GM12874 (cell line): ENCODE data around the gene DNLZ.

Source experiments
- TF ChIP-seq, protein P1 (sequence below): IDR thresholded peaks from 2 replicates; pipeline ENCODE4 v1.5.1; 2011; ENCODE audit warnings: low read depth, mild to moderate bottlenecking, control low read depth, low read length, moderate library complexity; ENCODE audit not compliant: insufficient read depth

DNLZ gene

DNA sequence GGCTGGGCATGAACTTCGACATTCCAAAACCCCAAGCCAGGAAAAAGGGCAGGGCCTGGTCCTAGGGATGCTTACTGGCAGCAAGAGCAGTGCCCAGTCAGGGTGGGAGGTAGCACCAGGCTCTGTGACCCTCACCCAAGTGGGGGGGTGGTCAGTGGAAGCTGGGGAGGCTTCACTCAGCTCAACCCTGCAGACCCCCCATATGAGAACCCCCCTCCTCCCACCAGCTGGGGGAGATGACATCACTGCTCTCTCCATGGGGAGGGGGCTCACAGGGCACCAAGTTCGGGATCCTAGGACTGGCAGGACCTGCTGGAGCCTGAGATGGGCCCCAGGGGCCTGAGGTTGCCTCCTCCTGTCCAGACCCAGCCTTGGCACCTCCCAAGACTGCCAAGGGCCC lies 4.7 kb downstream of the DNLZ start:
- TF ChIP-seq, protein P1, sequence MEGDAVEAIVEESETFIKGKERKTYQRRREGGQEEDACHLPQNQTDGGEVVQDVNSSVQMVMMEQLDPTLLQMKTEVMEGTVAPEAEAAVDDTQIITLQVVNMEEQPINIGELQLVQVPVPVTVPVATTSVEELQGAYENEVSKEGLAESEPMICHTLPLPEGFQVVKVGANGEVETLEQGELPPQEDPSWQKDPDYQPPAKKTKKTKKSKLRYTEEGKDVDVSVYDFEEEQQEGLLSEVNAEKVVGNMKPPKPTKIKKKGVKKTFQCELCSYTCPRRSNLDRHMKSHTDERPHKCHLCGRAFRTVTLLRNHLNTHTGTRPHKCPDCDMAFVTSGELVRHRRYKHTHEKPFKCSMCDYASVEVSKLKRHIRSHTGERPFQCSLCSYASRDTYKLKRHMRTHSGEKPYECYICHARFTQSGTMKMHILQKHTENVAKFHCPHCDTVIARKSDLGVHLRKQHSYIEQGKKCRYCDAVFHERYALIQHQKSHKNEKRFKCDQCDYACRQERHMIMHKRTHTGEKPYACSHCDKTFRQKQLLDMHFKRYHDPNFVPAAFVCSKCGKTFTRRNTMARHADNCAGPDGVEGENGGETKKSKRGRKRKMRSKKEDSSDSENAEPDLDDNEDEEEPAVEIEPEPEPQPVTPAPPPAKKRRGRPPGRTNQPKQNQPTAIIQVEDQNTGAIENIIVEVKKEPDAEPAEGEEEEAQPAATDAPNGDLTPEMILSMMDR: no peak

- TF ChIP-seq, protein P1: no peak
Observed at GRCh38 chr9:136358016-136358415, 5.5 kb downstream of the DNLZ start.

DNA sequence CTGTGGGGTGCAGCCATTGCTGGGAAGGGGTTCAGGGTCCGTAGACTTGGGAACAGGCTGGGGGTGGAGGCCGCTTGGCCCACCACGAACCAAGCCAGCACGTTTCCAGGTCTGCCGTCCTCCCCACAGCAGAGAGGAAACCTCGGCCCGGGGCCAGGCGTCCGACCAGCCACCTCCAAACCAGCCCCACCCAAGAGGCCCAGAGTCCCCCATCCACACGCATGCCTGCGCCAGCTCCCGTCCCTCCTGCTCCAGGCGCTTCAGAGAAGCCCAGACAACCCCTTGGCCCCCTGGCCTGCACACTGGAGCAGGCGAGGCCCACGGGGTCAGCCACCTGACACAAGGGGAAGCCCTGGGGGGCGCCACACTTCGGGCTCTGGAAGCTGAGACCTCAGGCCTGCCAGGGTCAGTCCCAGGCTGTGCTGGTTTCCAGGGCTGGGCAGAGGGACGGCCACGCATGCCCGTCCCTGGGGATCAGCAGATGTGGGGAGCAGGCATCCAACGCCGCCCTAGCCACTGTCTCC lies 6.3 kb downstream of the DNLZ start:
- TF ChIP-seq, protein P1: no peak

DNA sequence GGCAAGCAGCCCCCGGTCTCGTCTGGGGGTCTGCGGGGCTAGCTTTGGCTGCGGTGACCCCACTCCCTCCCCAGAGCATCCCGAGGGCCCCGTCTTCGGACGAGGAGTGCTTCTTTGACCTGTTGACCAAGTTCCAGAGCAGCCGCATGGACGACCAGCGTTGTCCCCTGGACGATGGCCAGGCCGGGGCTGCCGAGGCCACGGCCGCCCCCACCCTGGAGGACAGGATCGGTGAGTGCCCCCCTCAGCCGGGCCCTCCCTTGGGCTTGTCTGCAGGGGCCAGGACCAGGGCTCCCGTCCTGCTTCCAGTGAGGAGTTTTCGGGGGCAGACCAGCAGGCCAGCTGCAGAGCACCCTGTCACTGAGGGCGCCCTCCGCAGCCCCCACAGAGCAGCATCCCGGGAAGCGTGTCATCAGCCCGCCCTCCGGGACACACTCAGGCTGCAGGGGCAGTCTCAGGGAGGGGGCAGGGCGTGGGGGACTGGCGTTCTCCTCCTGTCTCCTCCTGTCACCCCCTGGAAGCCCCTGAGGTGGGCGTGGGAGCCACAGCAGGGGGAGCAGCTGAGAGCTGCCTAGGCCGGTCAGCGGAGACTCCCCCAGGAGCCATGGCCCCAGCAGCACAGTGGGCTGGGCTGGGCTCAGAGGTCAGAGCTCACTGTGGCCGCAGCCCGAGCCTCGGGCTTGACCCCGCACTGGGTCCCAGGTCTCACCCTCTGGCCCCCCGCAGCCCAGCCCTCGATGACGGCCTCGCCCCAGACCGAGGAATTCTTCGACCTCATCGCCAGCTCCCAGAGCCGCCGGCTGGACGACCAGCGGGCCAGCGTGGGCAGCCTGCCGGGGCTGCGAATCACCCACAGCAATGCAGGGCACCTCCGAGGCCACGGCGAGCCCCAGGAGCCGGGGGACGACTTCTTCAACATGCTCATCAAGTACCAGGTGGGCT lies 7.7 kb downstream of the DNLZ start:
- TF ChIP-seq, protein P1: no peak

DNA sequence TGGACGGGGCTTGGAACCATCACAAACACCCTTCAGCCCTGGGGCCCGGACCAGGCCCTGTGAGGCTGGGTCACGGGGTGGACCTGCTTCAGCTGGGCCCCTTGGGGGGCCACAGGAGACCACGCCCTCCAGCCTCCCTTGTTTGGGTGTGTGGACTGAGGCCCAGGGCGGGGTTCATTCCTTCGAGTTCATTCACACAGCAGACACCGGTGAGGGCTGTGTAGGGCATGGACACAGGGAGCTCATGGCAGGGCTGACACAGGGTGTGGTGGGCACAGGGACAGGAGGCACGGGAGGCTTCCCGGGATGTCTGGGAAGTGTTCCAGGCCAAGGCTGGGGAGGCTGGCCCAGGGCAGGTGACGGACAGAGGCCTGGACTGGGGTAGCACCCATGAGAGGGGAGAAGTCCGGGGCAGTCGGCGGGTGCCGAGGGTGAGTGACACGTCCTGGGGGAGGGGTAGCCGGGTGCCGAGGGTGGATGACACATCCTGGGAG lies 8.9 kb downstream of the DNLZ start:
- TF ChIP-seq, protein P1: no peak

DNA sequence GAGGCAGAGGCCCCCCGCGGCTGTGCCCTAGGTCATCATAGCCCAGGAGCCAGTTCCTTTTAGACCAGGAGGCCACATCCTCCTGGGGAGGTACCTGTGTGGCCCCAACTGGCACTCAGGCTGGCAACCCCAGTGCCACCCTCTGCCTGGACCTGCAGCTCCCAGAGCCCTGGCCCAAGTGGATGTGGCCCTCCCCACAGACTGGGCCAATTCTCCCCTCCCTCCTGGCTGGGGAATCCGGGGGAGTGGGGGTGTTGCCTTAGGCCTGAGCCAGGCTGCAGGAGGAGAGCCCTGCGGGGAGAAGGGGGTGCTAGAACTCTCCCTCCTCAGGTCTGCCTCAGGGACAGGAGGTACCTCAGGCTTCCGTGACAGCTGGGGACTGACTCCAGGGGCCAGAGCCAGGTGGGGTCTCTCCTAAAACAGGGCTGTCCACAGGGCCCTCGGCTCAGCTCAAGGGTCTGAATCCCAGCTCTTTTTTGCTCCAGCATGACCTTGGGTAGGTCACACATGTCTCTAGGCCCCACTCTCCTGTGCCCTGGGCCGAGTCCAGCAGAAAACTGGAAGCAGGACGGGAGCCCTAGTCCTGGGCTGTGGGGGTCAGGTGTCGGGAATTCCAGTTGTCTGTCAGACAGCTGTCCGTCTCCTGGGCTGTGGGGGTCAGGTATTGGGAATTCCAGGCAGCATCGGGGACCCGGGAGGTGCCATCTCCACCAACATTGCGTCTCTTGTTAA lies 9.6 kb downstream of the DNLZ start:
- TF ChIP-seq, protein P1: no peak

DNA sequence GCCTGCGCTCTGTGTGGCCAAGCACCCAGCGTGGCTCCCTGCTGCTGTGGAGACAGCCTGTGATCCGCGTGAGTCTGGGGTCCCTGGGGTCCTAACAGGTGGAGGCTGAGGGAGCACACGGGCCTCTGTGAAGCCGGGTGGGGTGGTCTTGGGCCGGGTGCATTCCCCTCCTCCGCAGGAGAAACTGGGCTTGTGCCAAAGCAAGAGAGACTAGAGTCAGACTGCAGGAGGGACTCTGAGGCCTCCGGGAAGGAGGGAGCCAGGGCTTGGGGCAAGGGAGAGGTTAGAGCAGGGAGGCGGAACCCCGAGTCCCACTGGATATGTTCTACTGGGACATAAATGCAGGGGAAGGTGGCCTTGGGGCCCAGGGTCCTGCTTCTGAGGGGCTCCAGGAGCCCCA lies 10.5 kb downstream of the DNLZ start:
- TF ChIP-seq, protein P1: no peak
